ENCODE measurements around the gene LMTK3.

Gene LMTK3

GRCh38 chr19:48461651-48461981 lies 50.0 kb downstream of the LMTK3 start:
- Histone ChIP-seq H4K8ac (ENCODE audit: low read length) (no peak overlapping the region), H4K91ac (ENCODE audit: low read length) (no peak overlapping the region), H3K23ac (ENCODE audit: low read length in 2 of 2) (no peak overlapping the region), H2AFZ (ENCODE audit: low read depth, low read length) (no peak overlapping the region), H2BK120ac (ENCODE audit: low read depth, low read length) (no peak overlapping the region), H3K9me3 (ENCODE audit: control insufficient read depth, low read length) (no peaks in the 10 kb centered on the region), H3K4me2 (ENCODE audit: low read length, poor library complexity, severe bottlenecking) (no peak overlapping the region), H3K14ac (ENCODE audit: low read length in 2 of 2) (no peak overlapping the region), H3K36me3 (ENCODE audit: control insufficient read depth in 1 of 2, insufficient read depth in 2 of 2, low read depth in 1 of 2, low read length in 2 of 2) (peaks cover 24 to 32% of the 10 kb centered on the region in 2 experiments), H3K79me1 (replicated peaks; ENCODE audit: low read length, poor library complexity, severe bottlenecking) (peaks cover 12% of the 10 kb centered on the region), H2BK5ac (ENCODE audit: low read depth, low read length, poor library complexity, severe bottlenecking) (no peak overlapping the region), H2BK12ac (ENCODE audit: low read length in 2 of 2) (no peak overlapping the region), H3K18ac (ENCODE audit: low read depth in 1 of 2, low read length in 2 of 2) (no peak overlapping the region), H3K4me3 (ENCODE audit: insufficient read depth in 1 of 2, low read depth in 1 of 2, low read length in 2 of 2) (no peak overlapping the region), H2AK5ac (ENCODE audit: low read length, severe bottlenecking) (no peak overlapping the region), H3K27me3 (ENCODE audit: control insufficient read depth in 1 of 2, insufficient read depth in 1 of 2, low read length in 2 of 2) (no peaks in the 10 kb centered on the region), H3K9ac (ENCODE audit: low read length) (no peak overlapping the region), H3K27ac (ENCODE audit: low read length, poor library complexity, severe bottlenecking) (no peak overlapping the region), H2BK15ac (ENCODE audit: low read depth, poor library complexity, severe bottlenecking) (no peak overlapping the region), H3K4ac (ENCODE audit: low read depth in 1 of 2, low read length in 2 of 2) (no peak overlapping the region), H3K4me1 (ENCODE audit: control insufficient read depth, insufficient read depth, low read depth, low read length) (peaks cover 11% of the 10 kb centered on the region)
- no peak for DNase-seq
- WGBS = 95% methylated on average over 36 of the region's 36 CpGs

- no peak overlapping the region for H4K8ac ChIP-seq (ENCODE audit: low read length)
- H3K9ac ChIP-seq (ENCODE audit: low read length) = no peak overlapping the region
- no peak overlapping the region for H2BK12ac ChIP-seq (ENCODE audit: low read length in 2 of 2)
- H2AK5ac ChIP-seq (ENCODE audit: low read length, severe bottlenecking) = no peak overlapping the region
- H2BK15ac ChIP-seq (ENCODE audit: low read depth, poor library complexity, severe bottlenecking) = no peak overlapping the region
- H2BK5ac ChIP-seq (ENCODE audit: low read depth, low read length, poor library complexity, severe bottlenecking) = no peak overlapping the region
- H2AFZ ChIP-seq (ENCODE audit: low read depth, low read length) = no peak overlapping the region
- H3K14ac ChIP-seq (ENCODE audit: low read length in 2 of 2) = no peak overlapping the region
- no peak overlapping the region for H3K4me2 ChIP-seq (ENCODE audit: low read length, poor library complexity, severe bottlenecking)
- H3K27me3 ChIP-seq (ENCODE audit: control insufficient read depth in 1 of 2, insufficient read depth in 1 of 2, low read length in 2 of 2) = no peaks in the 10 kb centered on the region
- H3K18ac ChIP-seq (ENCODE audit: low read depth in 1 of 2, low read length in 2 of 2) = no peak overlapping the region
- no peak overlapping the region for H3K23ac ChIP-seq (ENCODE audit: low read length in 2 of 2)
- WGBS = 100% methylated on average over 1 of the region's 2 CpGs
- peaks cover 43 to 59% of the 10 kb centered on the region in 2 experiments for H3K36me3 ChIP-seq (ENCODE audit: control insufficient read depth in 1 of 2, insufficient read depth in 2 of 2, low read depth in 1 of 2, low read length in 2 of 2)
- peaks cover 12% of the 10 kb centered on the region for H3K4me1 ChIP-seq (ENCODE audit: control insufficient read depth, insufficient read depth, low read depth, low read length)
- no peak overlapping the region for H2BK120ac ChIP-seq (ENCODE audit: low read depth, low read length)
- H4K91ac ChIP-seq (ENCODE audit: low read length) = no peak overlapping the region
- no peak overlapping the region for H3K4ac ChIP-seq (ENCODE audit: low read depth in 1 of 2, low read length in 2 of 2)
- H3K4me3 ChIP-seq (ENCODE audit: insufficient read depth in 1 of 2, low read depth in 1 of 2, low read length in 2 of 2) = no peak overlapping the region
- peaks cover 40% of the 10 kb centered on the region for H3K79me1 ChIP-seq (replicated peaks; ENCODE audit: low read length, poor library complexity, severe bottlenecking)
- DNase-seq = no peak
- no peaks in the 10 kb centered on the region for H3K9me3 ChIP-seq (ENCODE audit: control insufficient read depth, low read length)
- H3K27ac ChIP-seq (ENCODE audit: low read length, poor library complexity, severe bottlenecking) = no peak overlapping the region
Measured at GRCh38 chr19:48458016-48458415, 53.6 kb downstream of the LMTK3 start.

- Histone ChIP-seq H3K27me3 (ENCODE audit: control insufficient read depth in 1 of 2, insufficient read depth in 1 of 2, low read length in 2 of 2) (no peaks in the 10 kb centered on the region), H2AK5ac (ENCODE audit: low read length, severe bottlenecking) (no peak overlapping the region), H2BK15ac (ENCODE audit: low read depth, poor library complexity, severe bottlenecking) (no peak overlapping the region), H3K14ac (ENCODE audit: low read length in 2 of 2) (no peak overlapping the region), H4K91ac (ENCODE audit: low read length) (no peak overlapping the region), H3K4me2 (ENCODE audit: low read length, poor library complexity, severe bottlenecking) (no peak overlapping the region), H3K36me3 (ENCODE audit: control insufficient read depth in 1 of 2, insufficient read depth in 2 of 2, low read depth in 1 of 2, low read length in 2 of 2) (peaks cover 41 to 58% of the 10 kb centered on the region in 2 experiments), H3K4me3 (ENCODE audit: insufficient read depth in 1 of 2, low read depth in 1 of 2, low read length in 2 of 2) (no peak overlapping the region), H3K4ac (ENCODE audit: low read depth in 1 of 2, low read length in 2 of 2) (no peak overlapping the region), H3K79me1 (replicated peaks; ENCODE audit: low read length, poor library complexity, severe bottlenecking) (peaks cover 41% of the 10 kb centered on the region), H2BK120ac (ENCODE audit: low read depth, low read length) (no peak overlapping the region), H2BK5ac (ENCODE audit: low read depth, low read length, poor library complexity, severe bottlenecking) (no peak overlapping the region), H3K4me1 (ENCODE audit: control insufficient read depth, insufficient read depth, low read depth, low read length) (peaks cover 7% of the 10 kb centered on the region), H2AFZ (ENCODE audit: low read depth, low read length) (no peak overlapping the region), H3K9ac (ENCODE audit: low read length) (no peak overlapping the region), H4K8ac (ENCODE audit: low read length) (no peak overlapping the region), H3K27ac (ENCODE audit: low read length, poor library complexity, severe bottlenecking) (no peak overlapping the region), H3K9me3 (ENCODE audit: control insufficient read depth, low read length) (no peaks in the 10 kb centered on the region), H2BK12ac (ENCODE audit: low read length in 2 of 2) (no peak overlapping the region), H3K18ac (ENCODE audit: low read depth in 1 of 2, low read length in 2 of 2) (no peak overlapping the region), H3K23ac (ENCODE audit: low read length in 2 of 2) (no peak overlapping the region)
- 100% methylated on average over 4 of the region's 4 CpGs for WGBS
- DNase-seq = no peak
Measured at GRCh38 chr19:48456864-48457263, 54.8 kb downstream of the LMTK3 start.

- H3K4me2 ChIP-seq (ENCODE audit: low read length, poor library complexity, severe bottlenecking) = no peak overlapping the region
- H3K4ac ChIP-seq (ENCODE audit: low read depth in 1 of 2, low read length in 2 of 2) = no peak overlapping the region
- H2AK5ac ChIP-seq (ENCODE audit: low read length, severe bottlenecking) = no peak overlapping the region
- H3K18ac ChIP-seq (ENCODE audit: low read depth in 1 of 2, low read length in 2 of 2) = no peak overlapping the region
- H3K4me3 ChIP-seq (ENCODE audit: insufficient read depth in 1 of 2, low read depth in 1 of 2, low read length in 2 of 2) = no peak overlapping the region
- H4K91ac ChIP-seq (ENCODE audit: low read length) = no peak overlapping the region
- peaks cover 49 to 61% of the 10 kb centered on the region in 2 experiments for H3K36me3 ChIP-seq (ENCODE audit: control insufficient read depth in 1 of 2, insufficient read depth in 2 of 2, low read depth in 1 of 2, low read length in 2 of 2)
- no peak for DNase-seq
- H3K14ac ChIP-seq (ENCODE audit: low read length in 2 of 2) = no peak overlapping the region
- H2AFZ ChIP-seq (ENCODE audit: low read depth, low read length) = no peak overlapping the region
- no peaks in the 10 kb centered on the region for H3K9me3 ChIP-seq (ENCODE audit: control insufficient read depth, low read length)
- no peak overlapping the region for H2BK12ac ChIP-seq (ENCODE audit: low read length in 2 of 2)
- no peak overlapping the region for H2BK120ac ChIP-seq (ENCODE audit: low read depth, low read length)
- H4K8ac ChIP-seq (ENCODE audit: low read length) = no peak overlapping the region
- peaks cover 45% of the 10 kb centered on the region for H3K79me1 ChIP-seq (replicated peaks; ENCODE audit: low read length, poor library complexity, severe bottlenecking)
- no peak overlapping the region for H2BK5ac ChIP-seq (ENCODE audit: low read depth, low read length, poor library complexity, severe bottlenecking)
- H3K9ac ChIP-seq (ENCODE audit: low read length) = no peak overlapping the region
- H3K27ac ChIP-seq (ENCODE audit: low read length, poor library complexity, severe bottlenecking) = no peak overlapping the region
- H3K4me1 ChIP-seq (ENCODE audit: control insufficient read depth, insufficient read depth, low read depth, low read length) = peaks cover 2% of the 10 kb centered on the region
- no peaks in the 10 kb centered on the region for H3K27me3 ChIP-seq (ENCODE audit: control insufficient read depth in 1 of 2, insufficient read depth in 1 of 2, low read length in 2 of 2)
- no peak overlapping the region for H2BK15ac ChIP-seq (ENCODE audit: low read depth, poor library complexity, severe bottlenecking)
- no peak overlapping the region for H3K23ac ChIP-seq (ENCODE audit: low read length in 2 of 2)
- WGBS = 90% methylated on average over 11 of the region's 11 CpGs
Measured at GRCh38 chr19:48455908-48456562, 55.6 kb downstream of the LMTK3 start.

Data from mesenchymal stem cell (in vitro differentiated cells and primary cell).